CD4-positive, alpha-beta T cell treated with Interferon alpha-2 for 1 hour (primary cell): ENCODE measurements around the gene KLHL3.

Source experiments
- DNase-seq, 2 donors: peaks; one replicate each; pipeline ENCODE4 v3.0.0-alpha.2; 2020 to 2022

KLHL3 gene

GRCh38 chr5:137743031-137743640 is 7.2 kb upstream of the KLHL3 start:
- DNase-seq = peak; percentile 63 to 80

GRCh38 chr5:137741718-137742117 is 5.8 kb upstream of the KLHL3 start:
- no peak for DNase-seq

- no peak for DNase-seq
Measured at GRCh38 chr5:137739737-137740136, 3.8 kb upstream of the KLHL3 start.

- no peak for DNase-seq
Measured at GRCh38 chr5:137738947-137739346, 3.1 kb upstream of the KLHL3 start.

GRCh38 chr5:137737349-137738131 is 1.7 kb upstream of the KLHL3 start:
- peak in 1 of 2 donors; percentile 30 for DNase-seq

GRCh38 chr5:137736496-137736895 is 607 bp upstream of the KLHL3 start:
- no peak for DNase-seq

- peak in 1 of 2 donors; percentile 14 for DNase-seq
Measured at GRCh38 chr5:137734962-137735554, 831 bp downstream of the KLHL3 start.

GRCh38 chr5:137734331-137734730 is 1.6 kb downstream of the KLHL3 start:
- DNase-seq = no peak

- no peak for DNase-seq
Measured at GRCh38 chr5:137733922-137734321, 2.0 kb downstream of the KLHL3 start.

GRCh38 chr5:137733006-137733405 is 2.9 kb downstream of the KLHL3 start:
- DNase-seq = no peak

GRCh38 chr5:137731176-137731575 is 4.7 kb downstream of the KLHL3 start:
- DNase-seq = no peak

GRCh38 chr5:137730336-137730735 is 5.6 kb downstream of the KLHL3 start:
- DNase-seq = no peak

- no peak for DNase-seq
Measured at GRCh38 chr5:137728048-137728447, 7.8 kb downstream of the KLHL3 start.

- no peak for DNase-seq
Measured at GRCh38 chr5:137727623-137728022, 8.3 kb downstream of the KLHL3 start.

GRCh38 chr5:137724251-137724650 is 11.6 kb downstream of the KLHL3 start:
- no peak for DNase-seq

GRCh38 chr5:137718611-137719010 is 17.3 kb downstream of the KLHL3 start:
- DNase-seq = no peak

- DNase-seq = no peak
Measured at GRCh38 chr5:137716337-137716736, 19.6 kb downstream of the KLHL3 start.

- DNase-seq = no peak
Measured at GRCh38 chr5:137715456-137715855, 20.4 kb downstream of the KLHL3 start.

GRCh38 chr5:137714946-137715345 is 20.9 kb downstream of the KLHL3 start:
- DNase-seq = no peak

GRCh38 chr5:137714494-137714893 is 21.4 kb downstream of the KLHL3 start:
- no peak for DNase-seq

GRCh38 chr5:137712139-137712667 is 23.7 kb downstream of the KLHL3 start:
- no peak for DNase-seq

- no peak for DNase-seq
Measured at GRCh38 chr5:137710086-137710485, 25.8 kb downstream of the KLHL3 start.

GRCh38 chr5:137708796-137709559 is 26.9 kb downstream of the KLHL3 start:
- DNase-seq = no peak
